CD4-positive, alpha-beta T cell treated with Interleukin-4 for 4 hours (primary cell): Measurements from ENCODE around the gene GRXCR1.

ENCODE experiments used
- DNase-seq: peaks from one replicate; pipeline ENCODE4 v3.0.0-alpha.2; 2020

The GRXCR1 gene

GRCh38 chr4:42892413-42892812 lies at the start of gene GRXCR1:
Gene GRXCR1, plus strand, starts transcription at chr4:42892713. Its CDS starts 554 bp downstream, at chr4:42893267.
- no peak for DNase-seq

GRCh38 chr4:42843694-42844093 lies 48.8 kb upstream of the GRXCR1 start:
- no peak for DNase-seq

- DNase-seq, result no peak
Observed at GRCh38 chr4:42844422-42845070, 48.0 kb upstream of the GRXCR1 start.

- DNase-seq, result no peak
Observed at GRCh38 chr4:42845586-42845985, 46.9 kb upstream of the GRXCR1 start.

- no peak for DNase-seq
Observed at GRCh38 chr4:42855779-42856178, 36.7 kb upstream of the GRXCR1 start.

- peak; percentile 63 for DNase-seq
Observed at GRCh38 chr4:42865572-42866189, 26.8 kb upstream of the GRXCR1 start.

GRCh38 chr4:42871261-42871660 lies 21.3 kb upstream of the GRXCR1 start:
- no peak for DNase-seq

GRCh38 chr4:42871671-42872290 lies 20.7 kb upstream of the GRXCR1 start:
- no peak for DNase-seq

- DNase-seq, result no peak
Observed at GRCh38 chr4:42878863-42879262, 13.7 kb upstream of the GRXCR1 start.

- no peak for DNase-seq
Observed at GRCh38 chr4:42881253-42881652, 11.3 kb upstream of the GRXCR1 start.

GRCh38 chr4:42891644-42892043 lies 869 bp upstream of the GRXCR1 start:
- DNase-seq, result no peak

- DNase-seq, result no peak
Observed at GRCh38 chr4:42895452-42895851, 2.9 kb downstream of the GRXCR1 start.

- no peak for DNase-seq
Observed at GRCh38 chr4:42904986-42905385, 12.5 kb downstream of the GRXCR1 start.

GRCh38 chr4:42905591-42905990 lies 13.1 kb downstream of the GRXCR1 start:
- no peak for DNase-seq

GRCh38 chr4:42906341-42906740 lies 13.8 kb downstream of the GRXCR1 start:
- no peak for DNase-seq

GRCh38 chr4:42906891-42907759 lies 14.6 kb downstream of the GRXCR1 start:
- DNase-seq, result no peak

GRCh38 chr4:42910459-42910858 lies 17.9 kb downstream of the GRXCR1 start:
- DNase-seq, result no peak

GRCh38 chr4:42914937-42915336 lies 22.4 kb downstream of the GRXCR1 start:
- DNase-seq, result no peak

- no peak for DNase-seq
Observed at GRCh38 chr4:42915484-42915883, 23.0 kb downstream of the GRXCR1 start.

- DNase-seq, result no peak
Observed at GRCh38 chr4:42917296-42917695, 24.8 kb downstream of the GRXCR1 start.

GRCh38 chr4:42923431-42923830 lies 30.9 kb downstream of the GRXCR1 start:
- no peak for DNase-seq

GRCh38 chr4:42925921-42926320 lies 33.4 kb downstream of the GRXCR1 start:
- DNase-seq, result no peak

GRCh38 chr4:42927946-42928345 lies 35.4 kb downstream of the GRXCR1 start:
- no peak for DNase-seq
